Measurements from ENCODE around the gene ATP6V0C. TPM values are rescaled to one million over a fixed set of nuclear protein-coding genes. Genes with fewer than 3 reads are reported as not detected.
A peak's percentile ranks its signal among the peaks of the same experiment; 100 is the strongest.

The ATP6V0C gene
- polyA plus RNA-seq, 1 donor from 2014 or later = 100 TPM

DNA sequence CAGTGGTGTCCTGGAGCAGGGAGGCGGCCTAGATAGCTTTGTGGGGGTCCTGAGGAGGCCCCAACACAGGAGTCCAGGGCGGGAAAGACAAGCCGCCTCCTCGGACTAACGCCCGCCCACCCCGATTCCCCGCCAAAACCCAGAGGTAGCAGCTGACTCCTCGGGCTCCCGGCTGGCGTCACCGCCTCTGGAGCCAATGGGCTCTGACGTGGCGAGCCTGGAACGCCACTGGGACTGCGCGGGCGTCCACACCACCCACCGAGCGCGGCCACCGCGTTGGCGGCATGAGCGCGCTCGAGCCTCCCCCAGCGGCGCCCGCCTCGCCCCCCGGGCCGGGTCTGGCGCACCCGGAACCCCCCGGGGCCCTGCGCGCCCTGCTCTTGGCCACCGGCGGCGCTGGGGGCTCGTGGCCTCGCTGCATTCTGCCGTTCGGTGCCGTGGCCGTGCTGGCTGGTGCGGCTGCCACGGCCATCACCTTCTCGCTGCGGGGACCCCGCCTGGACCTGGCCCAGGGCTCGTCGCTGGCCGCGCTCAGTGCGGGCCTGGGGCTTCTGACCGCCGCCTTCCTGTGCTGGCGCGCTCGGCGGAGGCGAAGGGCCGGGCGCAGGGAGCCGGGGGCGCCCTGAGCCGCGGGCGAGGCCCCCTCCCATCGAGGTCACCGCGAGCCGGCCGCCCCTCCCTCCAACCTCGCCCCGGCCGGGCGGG, 46.1 kb upstream of the ATP6V0C start:
- no peak overlapping the region for H3K27ac ChIP-seq (ENCODE audit: low read length)
- peaks cover 6% of the 10 kb centered on the region for H3K27me3 ChIP-seq (ENCODE audit: insufficient read depth, low read depth, low read length)
- H3K4me3 ChIP-seq (ENCODE audit: low read length) = no peak overlapping the region
- no peaks in the 10 kb centered on the region for H3K79me2 ChIP-seq (replicated peaks; ENCODE audit: insufficient read depth, low read length)
- H3K9me3 ChIP-seq (ENCODE audit: low read length) = no peaks in the 10 kb centered on the region
- H3K9me2 ChIP-seq (ENCODE audit: insufficient read depth, low read length) = no peaks in the 10 kb centered on the region
- H3K4me2 ChIP-seq (ENCODE audit: low read length) = no peak overlapping the region
- H3K9ac ChIP-seq (ENCODE audit: low read length) = no peak overlapping the region
- no peaks in the 10 kb centered on the region for H3K36me3 ChIP-seq (ENCODE audit: insufficient read depth, low read length)
- no peaks in the 10 kb centered on the region for H3F3A ChIP-seq (ENCODE audit: insufficient read depth, low read length, poor library complexity, severe bottlenecking)
- no peak overlapping the region for H2AFZ ChIP-seq (ENCODE audit: low read depth, low read length)
- H4K20me1 ChIP-seq (ENCODE audit: insufficient read depth) = no peaks in the 10 kb centered on the region
- TF ChIP-seq EP300 (conservative IDR thresholded peaks at IDR 0.05; ENCODE audit: poor library complexity, severe bottlenecking) (no peak), POLR2AphosphoS5 (IDR thresholded peaks at IDR 0.05) (no peak), EZH2 (IDR thresholded peaks at IDR 0.05; ENCODE audit: borderline replicate concordance, insufficient read depth, low read length, poor library complexity, severe bottlenecking) (no peak)

DNA sequence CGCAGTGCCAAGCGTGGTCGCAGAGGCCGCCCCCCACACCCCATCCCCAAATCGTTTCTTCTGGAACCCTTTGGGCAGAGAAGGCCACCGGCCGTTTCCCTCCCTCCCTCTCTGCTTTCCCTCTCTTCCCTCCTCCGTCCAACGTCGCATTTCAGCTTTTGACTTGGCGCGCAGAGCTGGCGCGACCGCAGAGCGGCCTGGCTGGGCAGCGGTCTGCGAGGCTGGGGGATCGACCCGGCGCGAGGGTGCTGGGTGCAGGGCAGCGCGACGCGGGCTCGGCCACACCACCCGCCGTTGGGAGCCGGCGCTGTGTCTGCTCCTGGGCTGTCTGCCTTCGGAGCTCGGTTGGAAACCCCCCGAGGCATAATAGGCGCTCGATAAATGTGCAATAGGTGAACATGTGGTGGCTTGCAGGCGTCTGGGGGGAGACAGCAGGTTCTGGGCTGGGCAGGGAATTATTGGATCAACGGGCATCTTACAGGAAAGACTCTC, 45.5 kb upstream of the ATP6V0C start:
- Histone ChIP-seq H3K9me2 (ENCODE audit: insufficient read depth, low read length) (no peaks in the 10 kb centered on the region), H3K36me3 (ENCODE audit: insufficient read depth, low read length) (no peaks in the 10 kb centered on the region), H2AFZ (ENCODE audit: low read depth, low read length) (no peak overlapping the region), H4K20me1 (ENCODE audit: insufficient read depth) (no peaks in the 10 kb centered on the region), H3K79me2 (replicated peaks; ENCODE audit: insufficient read depth, low read length) (no peaks in the 10 kb centered on the region), H3K9ac (ENCODE audit: low read length) (peak overlapping the region; percentile 16), H3K4me2 (ENCODE audit: low read length) (no peak overlapping the region), H3F3A (ENCODE audit: insufficient read depth, low read length, poor library complexity, severe bottlenecking) (no peaks in the 10 kb centered on the region), H3K9me3 (ENCODE audit: low read length) (no peaks in the 10 kb centered on the region), H3K4me3 (ENCODE audit: low read length) (no peak overlapping the region), H3K27me3 (ENCODE audit: insufficient read depth, low read depth, low read length) (peaks cover 6% of the 10 kb centered on the region), H3K27ac (ENCODE audit: low read length) (no peak overlapping the region)
- no peak for TF ChIP-seq MXI1 (conservative IDR thresholded peaks at IDR 0.05; ENCODE audit: poor library complexity, severe bottlenecking)
- TF ChIP-seq, protein P1, sequence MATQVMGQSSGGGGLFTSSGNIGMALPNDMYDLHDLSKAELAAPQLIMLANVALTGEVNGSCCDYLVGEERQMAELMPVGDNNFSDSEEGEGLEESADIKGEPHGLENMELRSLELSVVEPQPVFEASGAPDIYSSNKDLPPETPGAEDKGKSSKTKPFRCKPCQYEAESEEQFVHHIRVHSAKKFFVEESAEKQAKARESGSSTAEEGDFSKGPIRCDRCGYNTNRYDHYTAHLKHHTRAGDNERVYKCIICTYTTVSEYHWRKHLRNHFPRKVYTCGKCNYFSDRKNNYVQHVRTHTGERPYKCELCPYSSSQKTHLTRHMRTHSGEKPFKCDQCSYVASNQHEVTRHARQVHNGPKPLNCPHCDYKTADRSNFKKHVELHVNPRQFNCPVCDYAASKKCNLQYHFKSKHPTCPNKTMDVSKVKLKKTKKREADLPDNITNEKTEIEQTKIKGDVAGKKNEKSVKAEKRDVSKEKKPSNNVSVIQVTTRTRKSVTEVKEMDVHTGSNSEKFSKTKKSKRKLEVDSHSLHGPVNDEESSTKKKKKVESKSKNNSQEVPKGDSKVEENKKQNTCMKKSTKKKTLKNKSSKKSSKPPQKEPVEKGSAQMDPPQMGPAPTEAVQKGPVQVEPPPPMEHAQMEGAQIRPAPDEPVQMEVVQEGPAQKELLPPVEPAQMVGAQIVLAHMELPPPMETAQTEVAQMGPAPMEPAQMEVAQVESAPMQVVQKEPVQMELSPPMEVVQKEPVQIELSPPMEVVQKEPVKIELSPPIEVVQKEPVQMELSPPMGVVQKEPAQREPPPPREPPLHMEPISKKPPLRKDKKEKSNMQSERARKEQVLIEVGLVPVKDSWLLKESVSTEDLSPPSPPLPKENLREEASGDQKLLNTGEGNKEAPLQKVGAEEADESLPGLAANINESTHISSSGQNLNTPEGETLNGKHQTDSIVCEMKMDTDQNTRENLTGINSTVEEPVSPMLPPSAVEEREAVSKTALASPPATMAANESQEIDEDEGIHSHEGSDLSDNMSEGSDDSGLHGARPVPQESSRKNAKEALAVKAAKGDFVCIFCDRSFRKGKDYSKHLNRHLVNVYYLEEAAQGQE (IDR thresholded peaks at IDR 0.05; ENCODE audit: borderline replicate concordance) = no peak
- TF ChIP-seq RAD21 (conservative IDR thresholded peaks at IDR 0.05) = no peak
- no peak for TF ChIP-seq EP300 (conservative IDR thresholded peaks at IDR 0.05; ENCODE audit: poor library complexity, severe bottlenecking)
- TF ChIP-seq, protein P2, sequence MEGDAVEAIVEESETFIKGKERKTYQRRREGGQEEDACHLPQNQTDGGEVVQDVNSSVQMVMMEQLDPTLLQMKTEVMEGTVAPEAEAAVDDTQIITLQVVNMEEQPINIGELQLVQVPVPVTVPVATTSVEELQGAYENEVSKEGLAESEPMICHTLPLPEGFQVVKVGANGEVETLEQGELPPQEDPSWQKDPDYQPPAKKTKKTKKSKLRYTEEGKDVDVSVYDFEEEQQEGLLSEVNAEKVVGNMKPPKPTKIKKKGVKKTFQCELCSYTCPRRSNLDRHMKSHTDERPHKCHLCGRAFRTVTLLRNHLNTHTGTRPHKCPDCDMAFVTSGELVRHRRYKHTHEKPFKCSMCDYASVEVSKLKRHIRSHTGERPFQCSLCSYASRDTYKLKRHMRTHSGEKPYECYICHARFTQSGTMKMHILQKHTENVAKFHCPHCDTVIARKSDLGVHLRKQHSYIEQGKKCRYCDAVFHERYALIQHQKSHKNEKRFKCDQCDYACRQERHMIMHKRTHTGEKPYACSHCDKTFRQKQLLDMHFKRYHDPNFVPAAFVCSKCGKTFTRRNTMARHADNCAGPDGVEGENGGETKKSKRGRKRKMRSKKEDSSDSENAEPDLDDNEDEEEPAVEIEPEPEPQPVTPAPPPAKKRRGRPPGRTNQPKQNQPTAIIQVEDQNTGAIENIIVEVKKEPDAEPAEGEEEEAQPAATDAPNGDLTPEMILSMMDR (IDR thresholded peaks at IDR 0.05; ENCODE audit: poor library complexity, severe bottlenecking) = no peak
- no peak for TF ChIP-seq EZH2 (IDR thresholded peaks at IDR 0.05; ENCODE audit: borderline replicate concordance, insufficient read depth, low read length, poor library complexity, severe bottlenecking)
- TF ChIP-seq SMC3 (conservative IDR thresholded peaks at IDR 0.05; ENCODE audit: poor library complexity) = no peak
- TF ChIP-seq POLR2AphosphoS5 (IDR thresholded peaks at IDR 0.05) = no peak
- TF ChIP-seq TAF1 (IDR thresholded peaks at IDR 0.05; ENCODE audit: low read depth) = no peak

Data from neural cell (in vitro differentiated cells).